K562 (cell line): ENCODE results near the gene NDUFS6. TPM values are rescaled to one million over a fixed set of nuclear protein-coding genes. Genes with fewer than 3 reads are reported as not detected.

Source experiments
- ATAC-seq: fragments of 200-7000 bp; cut with Tn5 transposase; 3 replicates; pipeline ENCODE4 v1.9.1; 2020; ENCODE audit warnings: moderate library complexity
- BruUV-seq: library from RNA; stranded (reverse); fragments of 400-500 nt; replicated peaks from 2 replicates; lab custom pipeline; 2021; lab: Mats Ljungman, UMichigan
- CTCF ChIA-PET: fragments of 300-600 bp; formaldehyde crosslinking; extraction: SDS; loops from one replicate; lab custom pipeline; 2021; ENCODE audit warnings: low intra/inter-chr PET ratio; lab: Yijun Ruan, JAX
- POLR2A ChIA-PET: fragments of 300-600, 350-650 bp; sonication (Branson Sonifier 250); formaldehyde crosslinking; extraction: SDS; loops from one replicate; lab custom pipeline; 2021; ENCODE audit warnings: antibody characterized with exemption, inconsistent platforms; lab: Yijun Ruan, JAX
- DNase-seq, 4 experiments: peaks; one replicate each; pipeline versions ENCODE4 v3.0.0 to v3.0.0-alpha.2; 2011 to 2018; ENCODE audit warnings: low spot score in 3 of 4, mixed read lengths in 3 of 4; ENCODE audit errors: extremely low read depth in 1 of 4
- FAIRE-seq: peaks from 2 replicates; lab custom pipeline; 2011; peaks lifted over from hg19 to GRCh38; lab: Jason Lieb, UNC
- H2AFZ ChIP-seq: 2 replicates; pipeline ENCODE4 v1.6.0; 2011; ENCODE audit warnings: low read depth, low read length, control low read depth, inconsistent platforms
- H3K27ac ChIP-seq: fragments of 200-600 bp; 3 replicates; pipeline ENCODE4 v1.8.0; 2011; ENCODE audit warnings: low read depth, mild to moderate bottlenecking, control low read depth, inconsistent platforms, low read length, moderate library complexity, mixed read lengths; ENCODE audit errors: extremely low read depth
- H3K27me3 ChIP-seq, 2 experiments: fragments of 300-600 bp in 1 of 2; 2 replicates in 1 of 2; 3 replicates in 1 of 2; pipeline versions ENCODE4 v1.6.0 to v1.8.0; 2011; ENCODE audit warnings: inconsistent platforms in 2 of 2, low read length in 2 of 2, mild to moderate bottlenecking in 1 of 2, mixed read lengths in 1 of 2, moderate library complexity in 1 of 2; ENCODE audit not compliant: control insufficient read depth in 2 of 2, insufficient read depth in 2 of 2
- H3K36me3 ChIP-seq: fragments of 300-600 bp; 3 replicates; pipeline ENCODE4 v1.8.0; 2011; ENCODE audit warnings: mild to moderate bottlenecking, low read length, inconsistent platforms; ENCODE audit not compliant: control insufficient read depth, insufficient read depth
- H3K4me1 ChIP-seq, 2 experiments: fragments of 200-600 bp in 1 of 2; replicated peaks in 1 of 2; 2 replicates in 1 of 2; 3 replicates in 1 of 2; pipeline versions ENCODE4 v1.5.1 to v1.8.0; 2011; ENCODE audit warnings: inconsistent platforms in 2 of 2, low read length in 2 of 2, mild to moderate bottlenecking in 1 of 2, mixed read lengths in 1 of 2, moderate library complexity in 1 of 2; ENCODE audit not compliant: control insufficient read depth in 2 of 2, insufficient read depth in 2 of 2
- H3K4me2 ChIP-seq: 2 replicates; pipeline ENCODE4 v1.6.1; 2011; ENCODE audit warnings: low read length, control low read depth, inconsistent platforms, mixed read lengths; ENCODE audit not compliant: insufficient read depth
- H3K4me3 ChIP-seq: fragments of 200-600 bp; sonication (generic), shearing (Covaris generic); 2 replicates; pipeline ENCODE4 v1.5.1; 2016; ENCODE audit warnings: control low read depth, inconsistent platforms
- H3K79me2 ChIP-seq: fragments of 200-600 bp; 3 replicates; pipeline ENCODE4 v1.8.0; 2011; ENCODE audit warnings: low read length, inconsistent platforms; ENCODE audit not compliant: control insufficient read depth, insufficient read depth
- H3K9ac ChIP-seq, 2 experiments: 2 replicates each; pipeline versions ENCODE4 v1.6.0 to v1.6.1; 2011; ENCODE audit warnings: low read depth in 2 of 2, low read length in 2 of 2, control low read depth in 1 of 2, inconsistent platforms in 1 of 2, mild to moderate bottlenecking in 1 of 2, mixed read lengths in 1 of 2; ENCODE audit not compliant: insufficient read depth in 1 of 2
- H3K9me1 ChIP-seq: one replicate; pipeline ENCODE4 v1.6.0; 2011; ENCODE audit warnings: inconsistent platforms, mild to moderate bottlenecking, low read length, moderate library complexity; ENCODE audit not compliant: control insufficient read depth, insufficient read depth
- H3K9me3 ChIP-seq: replicated peaks from 2 replicates; pipeline ENCODE4 v1.5.1; 2011; ENCODE audit warnings: low read depth, low read length, inconsistent platforms; ENCODE audit not compliant: control insufficient read depth, insufficient read depth
- H4K20me1 ChIP-seq: replicated peaks from 2 replicates; pipeline ENCODE4 v1.6.1; 2011; ENCODE audit warnings: low read length, inconsistent platforms, mixed read lengths; ENCODE audit not compliant: control insufficient read depth, insufficient read depth
- BACH1 ChIP-seq: fragments of 200-800 bp; sonication (Bioruptor generic); IDR thresholded peaks from 2 replicates; pipeline ENCODE4 v1.6.1; 2016; ENCODE audit warnings: missing genetic modification characterization, missing compliant biosample characterization
- HMG20B ChIP-seq: fragments of 250-450 bp; sonication (Bioruptor Pico); IDR thresholded peaks from 2 replicates; pipeline ENCODE4 v1.5.0; 2021; ENCODE audit warnings: mild to moderate bottlenecking
- HNRNPL ChIP-seq: fragments of 200-400 bp; formaldehyde crosslinking; IDR thresholded peaks from 2 replicates; pipeline ENCODE4 v1.6.1; 2017; ENCODE audit warnings: low read depth, mild to moderate bottlenecking, low read length
- MED1 ChIP-seq: sonication (generic); formaldehyde crosslinking; IDR thresholded peaks from 2 replicates; pipeline ENCODE4 v1.8.1; 2023; ENCODE audit warnings: missing genetic modification reagents, borderline replicate concordance
- PTRF ChIP-seq: fragments of 450-650 bp; IDR thresholded peaks from 2 replicates; pipeline ENCODE4 v1.6.1; 2016; ENCODE audit warnings: mild to moderate bottlenecking, missing genetic modification characterization, missing compliant biosample characterization
- U2AF1 ChIP-seq: fragments of 200-400 bp; formaldehyde crosslinking; optimal IDR thresholded peaks from 2 replicates; pipeline ENCODE3; 2017; ENCODE audit warnings: mild to moderate bottlenecking, low read depth, low read length, moderate library complexity
- ZNF174 ChIP-seq: fragments of 250-450 bp; sonication (Bioruptor Pico); IDR thresholded peaks from 2 replicates; pipeline ENCODE4 v1.4.0; 2020; ENCODE audit warnings: mild to moderate bottlenecking
- ZNF354B ChIP-seq: fragments of 250-450 bp; sonication (Bioruptor Pico); IDR thresholded peaks from 2 replicates; pipeline ENCODE4 v1.4.0; 2020
- ZSCAN29 ChIP-seq: fragments of 450-650 bp; IDR thresholded peaks from 2 replicates; pipeline ENCODE4 v1.6.1; 2017
- WGBS: fragments of 100-300 bp; shearing (Covaris generic); methylation state at CpG from one replicate; pipeline ENCODE4 v1.1.6; 2016; ENCODE audit warnings: low coverage, mixed read lengths; ENCODE audit not compliant: insufficient coverage; ENCODE audit errors: missing lambda C conversion rate; 5-methylcytosine and 5-hydroxymethylcytosine counted together
- in situ Hi-C: fragments of 300-500 bp; cut with MboI; formaldehyde crosslinking; loops from 4 replicates; pipeline ENCODE4 v1.15.0; 2018; ENCODE audit warnings: inconsistent platforms, mixed read lengths
- intact Hi-C: fragments of 100-400 bp; cut with micrococcal nuclease; formaldehyde crosslinking; loops from 2 replicates; pipeline ENCODE4 v1.14.2; 2022
- polyA plus RNA-seq, 8 experiments: library from polyadenylated mRNA; depleted of rRNA in 4 of 8; stranded (reverse) in 5 of 8; unstranded in 3 of 8; fragments of >200 nt; fragmentation: Nextera tagmentation in 2 of 8; fragmentation: Illumina TruSeq in 1 of 8; extraction: Ambion mirVana in 2 of 8; extraction: Trizol in 1 of 8; gene quantifications; 2 replicates each; pipeline versions ENCODE4 v1.2.1 to v1.2.3, GENCODE V29; 2011 to 2014; ENCODE audit warnings: inconsistent platforms in 1 of 8, missing spikeins in 1 of 8
- total RNA-seq, 7 experiments: library from RNA; depleted of rRNA in 6 of 7; stranded (reverse); fragments of >200 nt in 6 of 7; fragmentation: Illumina TruSeq in 2 of 7; extraction: Trizol in 2 of 7; gene quantifications; 2 replicates each; pipeline versions ENCODE4 v1.2.1 to v1.2.3, GENCODE V29; 2011 to 2021; ENCODE audit warnings: low replicate concordance in 1 of 7
- TF ChIP-seq, protein P1 (sequence below): sonication (generic); formaldehyde crosslinking; IDR thresholded peaks from 2 replicates; pipeline ENCODE4 v1.8.0; 2022; ENCODE audit warnings: mild to moderate bottlenecking, missing genetic modification reagents, borderline replicate concordance
- TF ChIP-seq, protein P2 (sequence below): fragments of 450-650 bp; IDR thresholded peaks from 2 replicates; pipeline ENCODE4 v1.7.0; 2016; ENCODE audit warnings: borderline replicate concordance
- TF ChIP-seq, protein P3 (sequence below), 2 experiments: fragments of 200-800 bp in 1 of 2; sonication (Bioruptor generic) in 1 of 2; sonication (generic) in 1 of 2; formaldehyde crosslinking in 1 of 2; IDR thresholded peaks in 1 of 2; conservative IDR thresholded peaks in 1 of 2; 2 replicates each; pipeline versions ENCODE4 v1.5.0 to v1.6.1; 2016 to 2020; ENCODE audit warnings: missing compliant biosample characterization in 1 of 2, missing genetic modification characterization in 1 of 2, missing genetic modification reagents in 1 of 2
- TF ChIP-seq, protein P4 (sequence below): IDR thresholded peaks from 2 replicates; pipeline ENCODE4 v1.6.1; 2011; ENCODE audit warnings: borderline replicate concordance, low read depth, mild to moderate bottlenecking, moderate library complexity, low read length; ENCODE audit not compliant: insufficient read depth, poor library complexity, severe bottlenecking

Gene NDUFS6
- total and polyA plus RNA-seq, 9 of the 15 experiments (the other 6 are each of a cell fraction or from before 2014, with no cell fraction given): 36.1 to 291 (median 77.0) TPM

DNA sequence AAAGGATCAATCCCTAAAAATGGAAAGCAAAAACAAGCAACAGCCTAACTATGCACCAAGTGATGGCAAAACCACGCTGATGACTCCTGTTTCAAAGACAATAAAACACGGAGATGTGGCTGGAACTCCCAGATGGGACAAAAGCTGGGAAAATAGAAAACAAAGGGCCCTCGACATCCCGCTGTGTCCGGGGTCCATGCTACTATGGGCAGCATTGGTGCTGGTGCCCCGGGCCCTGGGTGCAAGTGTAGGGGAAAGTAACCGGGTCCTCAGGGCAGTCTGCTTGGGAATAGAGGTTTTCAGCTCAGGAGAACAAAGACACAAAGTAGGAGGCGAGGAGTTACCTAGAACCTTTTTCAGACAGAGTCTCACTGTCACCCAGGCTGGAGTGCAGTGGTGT lies 47.7 kb upstream of the NDUFS6 start (continued):
- TF ChIP-seq HMG20B (no peak), HNRNPL (no peak), ZSCAN29 (no peak), U2AF1 (no peak)
- TF ChIP-seq, protein P1, sequence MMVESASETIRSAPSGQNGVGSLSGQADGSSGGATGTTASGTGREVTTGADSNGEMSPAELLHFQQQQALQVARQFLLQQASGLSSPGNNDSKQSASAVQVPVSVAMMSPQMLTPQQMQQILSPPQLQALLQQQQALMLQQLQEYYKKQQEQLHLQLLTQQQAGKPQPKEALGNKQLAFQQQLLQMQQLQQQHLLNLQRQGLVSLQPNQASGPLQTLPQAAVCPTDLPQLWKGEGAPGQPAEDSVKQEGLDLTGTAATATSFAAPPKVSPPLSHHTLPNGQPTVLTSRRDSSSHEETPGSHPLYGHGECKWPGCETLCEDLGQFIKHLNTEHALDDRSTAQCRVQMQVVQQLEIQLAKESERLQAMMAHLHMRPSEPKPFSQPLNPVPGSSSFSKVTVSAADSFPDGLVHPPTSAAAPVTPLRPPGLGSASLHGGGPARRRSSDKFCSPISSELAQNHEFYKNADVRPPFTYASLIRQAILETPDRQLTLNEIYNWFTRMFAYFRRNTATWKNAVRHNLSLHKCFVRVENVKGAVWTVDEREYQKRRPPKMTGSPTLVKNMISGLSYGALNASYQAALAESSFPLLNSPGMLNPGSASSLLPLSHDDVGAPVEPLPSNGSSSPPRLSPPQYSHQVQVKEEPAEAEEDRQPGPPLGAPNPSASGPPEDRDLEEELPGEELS (CRISPR knock-in tag): no peak

DNA sequence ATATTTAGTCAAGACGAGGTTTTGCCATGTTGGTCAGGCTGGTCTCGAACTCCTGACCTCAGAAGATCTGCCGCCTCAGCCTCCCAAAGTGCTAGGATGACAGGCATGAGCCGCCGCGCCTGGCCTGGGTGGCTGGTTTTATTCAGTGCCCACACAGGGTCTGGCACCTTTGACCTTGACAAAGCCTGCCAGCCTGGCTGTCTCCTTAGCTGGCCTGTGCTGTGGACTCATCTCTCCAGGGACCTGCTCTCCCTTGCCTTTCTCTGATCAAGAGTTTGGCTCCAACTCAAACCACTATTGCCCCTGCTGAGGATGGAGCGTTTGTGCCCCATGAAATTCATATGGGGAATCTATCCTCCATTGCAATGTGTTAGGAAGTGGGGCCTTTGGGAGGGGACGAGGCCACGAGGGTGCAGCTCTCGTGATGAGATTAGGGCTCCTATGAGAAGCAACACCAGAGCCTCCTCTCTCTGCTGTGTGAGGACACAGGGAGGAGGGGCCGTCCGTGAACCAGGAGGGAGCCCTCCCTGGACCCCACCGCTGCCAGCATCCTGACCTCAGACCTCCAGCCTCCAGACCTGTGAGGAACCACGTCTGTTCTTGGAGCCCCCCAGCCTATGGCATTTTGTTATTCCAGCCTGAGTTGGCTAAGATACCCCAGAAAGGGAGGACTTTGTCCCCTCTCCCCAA lies 46.5 kb upstream of the NDUFS6 start:
- Histone ChIP-seq H4K20me1 (0 out of 2 replicates have a peak, but pooled peaks cover 4% of the 10 kb centered on the region), H3K9me1 (no peaks in the 10 kb centered on the region), H3K79me2 (no peaks in the 10 kb centered on the region), H3K27me3 (peaks cover 53 to 71% of the 10 kb centered on the region in 2 experiments), H3K4me1 (no peaks in the 10 kb centered on the region), H3K36me3 (no peaks in the 10 kb centered on the region), H3K4me2 (no peak overlapping the region), H3K9me3 (peaks cover 3% of the 10 kb centered on the region; the same call in 1 of the 2 replicates), H3K9ac (no peak overlapping the region), H3K27ac (no peak overlapping the region), H2AFZ (no peak overlapping the region), H3K4me3 (no peak overlapping the region)
- DNase-seq: no peak
- intact Hi-C loops: no loop called here
- WGBS: 1% methylated on average over 14 of the region's 14 CpGs
- no peak for FAIRE-seq
- in situ Hi-C loops: no loop called here
- ATAC-seq: no peak
- ChIA-PET CTCF (no interaction called here), POLR2A (interaction anchor here (0.6 kb wide), 1 partner anchor 114 kb away, joined by 4 read pairs; no protein-coding TSS in a partner anchor)
- BruUV-seq: no TSS peak
- TF ChIP-seq BACH1 (tag): no peak
- TF ChIP-seq PTRF (tag): no peak
- TF ChIP-seq ZNF354B (CRISPR knock-in tag): no peak
- no peak for TF ChIP-seq ZNF174 (CRISPR knock-in tag)
- no peak for TF ChIP-seq MED1 (CRISPR knock-in tag)
- TF ChIP-seq, protein P2, sequence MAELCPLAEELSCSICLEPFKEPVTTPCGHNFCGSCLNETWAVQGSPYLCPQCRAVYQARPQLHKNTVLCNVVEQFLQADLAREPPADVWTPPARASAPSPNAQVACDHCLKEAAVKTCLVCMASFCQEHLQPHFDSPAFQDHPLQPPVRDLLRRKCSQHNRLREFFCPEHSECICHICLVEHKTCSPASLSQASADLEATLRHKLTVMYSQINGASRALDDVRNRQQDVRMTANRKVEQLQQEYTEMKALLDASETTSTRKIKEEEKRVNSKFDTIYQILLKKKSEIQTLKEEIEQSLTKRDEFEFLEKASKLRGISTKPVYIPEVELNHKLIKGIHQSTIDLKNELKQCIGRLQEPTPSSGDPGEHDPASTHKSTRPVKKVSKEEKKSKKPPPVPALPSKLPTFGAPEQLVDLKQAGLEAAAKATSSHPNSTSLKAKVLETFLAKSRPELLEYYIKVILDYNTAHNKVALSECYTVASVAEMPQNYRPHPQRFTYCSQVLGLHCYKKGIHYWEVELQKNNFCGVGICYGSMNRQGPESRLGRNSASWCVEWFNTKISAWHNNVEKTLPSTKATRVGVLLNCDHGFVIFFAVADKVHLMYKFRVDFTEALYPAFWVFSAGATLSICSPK: no peak
- TF ChIP-seq, protein P3, sequence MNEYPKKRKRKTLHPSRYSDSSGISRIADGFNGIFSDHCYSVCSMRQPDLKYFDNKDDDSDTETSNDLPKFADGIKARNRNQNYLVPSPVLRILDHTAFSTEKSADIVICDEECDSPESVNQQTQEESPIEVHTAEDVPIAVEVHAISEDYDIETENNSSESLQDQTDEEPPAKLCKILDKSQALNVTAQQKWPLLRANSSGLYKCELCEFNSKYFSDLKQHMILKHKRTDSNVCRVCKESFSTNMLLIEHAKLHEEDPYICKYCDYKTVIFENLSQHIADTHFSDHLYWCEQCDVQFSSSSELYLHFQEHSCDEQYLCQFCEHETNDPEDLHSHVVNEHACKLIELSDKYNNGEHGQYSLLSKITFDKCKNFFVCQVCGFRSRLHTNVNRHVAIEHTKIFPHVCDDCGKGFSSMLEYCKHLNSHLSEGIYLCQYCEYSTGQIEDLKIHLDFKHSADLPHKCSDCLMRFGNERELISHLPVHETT (CRISPR knock-in tag; conservative IDR thresholded peaks at IDR 0.05 in 1 of 2, IDR thresholded peaks at IDR 0.05 in 1 of 2): no peak
- TF ChIP-seq, protein P4, sequence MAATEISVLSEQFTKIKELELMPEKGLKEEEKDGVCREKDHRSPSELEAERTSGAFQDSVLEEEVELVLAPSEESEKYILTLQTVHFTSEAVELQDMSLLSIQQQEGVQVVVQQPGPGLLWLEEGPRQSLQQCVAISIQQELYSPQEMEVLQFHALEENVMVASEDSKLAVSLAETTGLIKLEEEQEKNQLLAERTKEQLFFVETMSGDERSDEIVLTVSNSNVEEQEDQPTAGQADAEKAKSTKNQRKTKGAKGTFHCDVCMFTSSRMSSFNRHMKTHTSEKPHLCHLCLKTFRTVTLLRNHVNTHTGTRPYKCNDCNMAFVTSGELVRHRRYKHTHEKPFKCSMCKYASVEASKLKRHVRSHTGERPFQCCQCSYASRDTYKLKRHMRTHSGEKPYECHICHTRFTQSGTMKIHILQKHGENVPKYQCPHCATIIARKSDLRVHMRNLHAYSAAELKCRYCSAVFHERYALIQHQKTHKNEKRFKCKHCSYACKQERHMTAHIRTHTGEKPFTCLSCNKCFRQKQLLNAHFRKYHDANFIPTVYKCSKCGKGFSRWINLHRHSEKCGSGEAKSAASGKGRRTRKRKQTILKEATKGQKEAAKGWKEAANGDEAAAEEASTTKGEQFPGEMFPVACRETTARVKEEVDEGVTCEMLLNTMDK: no peak
